Brain pericyte (primary cell): ENCODE results near the gene SWSAP1.

Experiments
- DNase-seq: peaks from one replicate; pipeline ENCODE4 v3.0.0-alpha.2; 2012; ENCODE audit warnings: low read depth, low spot score

SWSAP1 gene

GRCh38 chr19:11408591-11408990, 34.1 kb downstream of the SWSAP1 start:
- DNase-seq, result no peak

DNA sequence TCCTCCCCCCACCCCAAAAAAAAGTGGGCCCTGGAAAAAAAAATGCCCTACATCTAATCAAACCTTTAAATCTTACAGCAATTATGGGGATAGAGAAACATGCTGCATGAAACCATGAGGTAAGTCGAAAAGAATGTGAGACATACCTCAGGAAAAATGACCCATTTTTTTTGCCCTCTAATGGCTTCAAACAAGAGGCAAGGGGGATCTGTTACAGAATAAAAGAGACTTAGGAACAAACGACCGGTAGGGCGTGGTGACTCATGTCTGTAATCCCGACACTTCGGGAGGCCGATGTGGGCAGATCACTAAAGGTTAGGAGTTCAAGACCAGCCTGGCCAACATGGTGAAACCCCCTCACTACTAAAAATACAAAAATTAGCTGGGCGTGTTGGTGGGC, 36.2 kb downstream of the SWSAP1 start:
- DNase-seq, result no peak

DNA sequence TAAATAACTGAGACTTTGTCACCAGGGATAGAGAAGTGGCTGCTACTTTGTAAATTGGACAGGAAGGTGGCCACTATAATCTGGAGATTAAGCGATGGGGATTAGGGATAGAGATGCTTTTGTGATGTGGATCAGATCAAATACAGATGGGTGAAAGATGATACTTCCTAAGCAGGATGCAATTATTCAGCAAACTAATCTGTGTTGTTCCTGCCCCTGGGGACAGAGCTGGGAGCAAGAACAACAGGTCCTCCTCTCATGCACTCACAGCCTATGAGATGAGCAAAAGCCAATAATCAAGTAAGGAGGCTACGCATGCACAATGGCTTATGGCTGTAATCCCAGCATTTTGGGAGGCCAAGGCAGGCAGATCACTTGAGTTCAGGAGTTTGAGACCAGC, 40.1 kb downstream of the SWSAP1 start:
- no peak for DNase-seq

- DNase-seq, result no peak
These were observed 42.0 kb downstream of the SWSAP1 start for GRCh38 chr19:11416346-11417052.

GRCh38 chr19:11418094-11418548, 43.7 kb downstream of the SWSAP1 start:
- DNase-seq, result no peak

DNA sequence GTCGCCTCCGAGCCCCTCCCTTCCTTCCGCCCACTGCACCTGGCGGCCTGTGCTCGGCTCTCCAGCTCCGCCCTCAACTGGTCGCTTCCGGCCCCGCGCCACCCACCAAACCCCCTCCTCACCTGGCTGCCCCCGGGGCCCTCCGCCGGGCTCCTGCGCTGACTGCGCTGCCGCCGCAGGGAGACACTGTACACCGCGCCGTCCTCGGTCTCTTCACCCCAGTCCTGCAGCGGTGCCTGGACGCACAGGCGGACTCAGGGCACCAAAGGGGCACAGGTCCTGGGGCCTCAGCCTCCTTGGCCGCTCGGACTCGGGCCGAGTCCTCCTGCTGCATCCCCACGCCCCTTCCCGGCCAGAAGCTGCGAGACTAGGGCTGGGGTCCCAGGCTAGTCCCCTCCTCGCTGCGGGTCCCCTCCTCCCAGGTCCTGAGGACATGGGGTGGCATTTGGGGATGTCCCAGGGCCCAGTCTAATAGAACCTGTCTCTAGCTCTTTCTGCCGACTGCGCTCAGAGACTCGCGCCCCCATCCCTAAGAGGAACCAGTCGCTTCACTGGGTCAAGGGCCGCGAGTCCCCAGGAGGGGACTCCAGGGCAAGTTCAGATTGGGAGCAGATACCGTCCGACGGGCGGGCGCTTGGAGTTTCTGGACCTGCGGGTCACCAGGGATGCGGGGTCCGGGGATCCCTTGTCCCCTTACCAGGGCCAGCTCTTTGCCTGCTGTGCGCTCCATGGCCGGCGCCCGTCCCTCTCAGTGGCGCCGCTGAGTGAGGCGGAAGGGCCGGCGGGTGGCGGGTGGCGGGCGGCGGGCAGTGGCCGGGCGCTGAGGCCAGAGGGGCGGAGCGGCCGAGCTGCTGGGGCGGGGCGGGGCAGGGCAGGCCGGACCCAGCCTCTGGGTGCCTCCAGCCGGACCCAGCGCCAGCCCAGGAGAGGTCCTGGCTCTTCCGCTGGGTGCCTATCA, 44.4 kb downstream of the SWSAP1 start, which contains the start of gene RGL3:
TSS of gene RGL3 (minus strand) at position 766 of the 958 bp plus-strand sequence. CDS start at position 730, 36 bp downstream.
- no peak for DNase-seq

DNA sequence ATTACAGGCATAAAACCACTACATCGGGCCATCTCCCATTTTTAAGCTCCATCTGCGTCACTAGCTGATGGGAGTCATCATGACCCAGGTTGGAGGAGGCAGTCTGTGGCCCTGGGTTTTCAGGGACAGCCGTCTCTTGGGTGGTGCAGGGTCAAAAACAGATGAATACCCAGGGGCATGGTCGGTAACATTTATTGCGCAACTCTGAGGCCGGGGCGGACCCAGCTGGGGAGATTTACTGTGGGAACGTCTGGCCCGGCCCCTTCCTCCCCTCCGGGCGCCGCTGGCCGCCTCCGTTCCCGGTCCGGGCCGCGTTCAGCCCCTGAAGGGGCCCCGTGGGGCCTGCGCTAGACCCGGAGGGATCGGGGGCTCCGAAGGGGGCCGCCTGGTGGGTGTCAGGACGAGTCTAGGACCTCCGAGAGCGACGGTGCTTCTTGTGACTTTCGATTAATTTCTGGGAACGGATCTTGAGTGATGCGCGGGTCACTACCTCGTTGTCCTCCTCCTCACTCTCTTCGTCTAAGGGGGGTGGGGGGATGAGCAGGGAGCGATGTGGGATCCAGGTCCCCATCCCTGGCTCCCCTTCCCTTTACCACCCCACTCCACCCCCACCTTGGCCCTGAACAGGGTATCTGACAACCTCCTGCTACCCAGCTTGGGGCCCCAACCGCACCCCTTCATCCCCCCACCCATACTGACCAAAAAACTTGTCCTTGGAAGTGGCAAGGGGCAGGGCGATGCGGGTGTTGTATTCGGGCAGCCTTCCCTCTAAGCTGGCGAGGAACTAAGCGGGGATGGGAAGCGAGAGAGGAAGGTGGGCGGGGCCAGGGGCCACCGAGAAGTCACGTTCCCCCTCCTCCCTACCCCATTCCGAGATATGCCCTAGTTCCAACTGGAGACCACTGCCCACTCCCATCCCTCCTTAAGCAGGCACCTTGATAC, 46.2 kb downstream of the SWSAP1 start:
- no peak for DNase-seq

DNA sequence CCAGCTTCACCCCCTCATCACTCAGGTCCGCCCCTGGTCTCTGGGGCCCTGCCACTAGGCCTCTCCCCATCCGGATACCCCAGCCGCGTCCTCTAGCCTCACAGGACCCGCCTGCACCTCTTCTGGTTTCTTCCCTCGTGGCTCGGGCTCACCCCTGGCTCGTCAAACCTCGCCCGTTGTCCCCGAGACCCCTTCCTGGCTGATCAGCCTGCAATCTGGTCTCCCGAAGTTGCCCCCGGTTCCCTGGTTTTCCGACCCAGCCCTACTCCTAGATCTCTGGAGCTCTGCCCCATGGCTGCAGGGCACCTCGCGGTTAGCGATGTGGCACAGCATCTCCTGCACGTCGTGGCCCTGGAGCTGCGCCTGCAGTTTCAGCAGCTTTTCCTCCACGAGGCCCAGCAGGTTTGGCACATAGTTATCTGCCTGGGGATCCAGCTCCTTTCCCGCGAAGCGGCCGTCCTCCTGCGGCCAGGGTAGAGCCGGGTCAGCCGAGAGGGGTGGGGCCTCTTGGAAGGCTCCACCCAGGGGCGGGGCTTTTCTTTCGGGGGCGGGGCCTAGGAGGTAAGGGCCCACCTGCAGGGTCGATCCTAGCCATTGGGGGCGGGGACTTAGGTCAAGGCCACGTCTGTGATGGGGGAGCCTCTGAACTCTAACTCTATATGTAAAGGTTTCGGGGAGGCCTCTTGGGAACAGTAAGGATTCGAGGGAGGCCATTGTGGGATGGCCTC, 47.1 kb downstream of the SWSAP1 start:
- DNase-seq, result no peak

GRCh38 chr19:11422163-11423065, 47.9 kb downstream of the SWSAP1 start:
- DNase-seq, result no peak

DNA sequence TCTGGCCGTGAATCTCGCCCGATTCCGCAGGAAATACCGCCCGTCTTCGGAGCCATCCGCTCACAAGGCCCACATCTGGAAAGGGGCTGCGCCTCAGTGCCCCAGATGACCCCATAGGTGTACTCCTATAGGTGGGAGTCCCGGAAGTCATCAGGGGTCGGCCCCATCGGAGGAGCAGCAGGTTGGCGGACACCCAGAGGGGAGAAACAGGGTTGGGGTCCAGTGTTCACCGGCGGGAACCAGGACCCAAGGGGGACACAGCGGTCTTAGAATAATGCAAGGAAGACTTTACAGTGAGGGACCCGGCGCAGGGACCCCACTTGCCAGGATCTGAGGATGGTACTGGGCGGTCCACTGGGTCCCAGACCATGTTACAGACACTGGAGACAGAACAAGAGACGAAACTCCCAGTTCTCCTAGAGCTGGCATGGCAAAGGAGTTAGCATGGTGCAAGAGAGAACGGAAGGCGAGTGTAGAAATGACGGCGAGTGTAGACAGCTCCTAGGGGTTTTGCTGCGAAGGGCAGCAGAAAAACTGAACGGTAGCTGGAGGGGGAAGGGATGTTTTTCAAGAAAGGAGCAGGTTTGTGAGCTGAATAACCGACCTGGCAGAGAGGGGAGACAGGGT, 48.8 kb downstream of the SWSAP1 start:
- no peak for DNase-seq

- no peak for DNase-seq
These were observed 49.3 kb downstream of the SWSAP1 start for GRCh38 chr19:11423791-11424181.
